Spleen (tissue), 11 donors: ENCODE results near the gene IL32. TPM values are rescaled to one million over a fixed set of nuclear protein-coding genes. Genes with fewer than 3 reads are reported as not detected.
A peak's percentile ranks its signal among the peaks of the same experiment; 100 is the strongest.

Experiments used
- DNase-seq: peaks from one replicate; pipeline ENCODE4 v3.0.0-alpha.2; 2020
- H3K27ac ChIP-seq, 8 donors: fragments of 200-600 bp; sonication (generic) in 7 of 8; 1 replicate in 4 of 8; 2 replicates in 4 of 8; pipeline versions ENCODE4 v1.5.0 to v1.8.0; 2016 to 2021; ENCODE audit warnings: inconsistent platforms in 4 of 8, mild to moderate bottlenecking in 4 of 8, moderate library complexity in 1 of 8
- H3K27me3 ChIP-seq, 7 donors: fragments of 200-600 bp; sonication (generic) in 6 of 7; replicated peaks in 1 of 7; 1 replicate in 4 of 7; 2 replicates in 3 of 7; pipeline versions ENCODE4 v1.5.0 to v1.8.0; 2016 to 2021; ENCODE audit warnings: inconsistent platforms in 3 of 7, mild to moderate bottlenecking in 1 of 7
- H3K36me3 ChIP-seq, 6 donors: fragments of 200-600 bp; sonication (generic) in 5 of 6; 1 replicate in 4 of 6; 2 replicates in 2 of 6; pipeline versions ENCODE4 v1.5.0 to v1.8.0; 2016 to 2021; ENCODE audit warnings: inconsistent platforms in 2 of 6
- H3K4me1 ChIP-seq, 6 donors: fragments of 200-600 bp; sonication (generic) in 5 of 6; 1 replicate in 3 of 6; 2 replicates in 3 of 6; pipeline versions ENCODE4 v1.5.0 to v1.8.0; 2016 to 2021; ENCODE audit warnings: inconsistent platforms in 3 of 6
- H3K4me3 ChIP-seq, 8 donors: fragments of 200-600 bp; sonication (generic) in 7 of 8; 1 replicate in 4 of 8; 2 replicates in 4 of 8; pipeline versions ENCODE4 v1.5.0 to v1.8.0; 2016 to 2021; ENCODE audit warnings: inconsistent platforms in 4 of 8, mild to moderate bottlenecking in 4 of 8, moderate library complexity in 2 of 8
- H3K9me3 ChIP-seq, 8 donors: fragments of 200-600 bp; sonication (generic) in 7 of 8; 1 replicate in 4 of 8; 2 replicates in 4 of 8; pipeline versions ENCODE4 v1.5.0 to v1.8.0; 2016 to 2021; ENCODE audit warnings: inconsistent platforms in 4 of 8
- POLR2A ChIP-seq, 3 donors: fragments of 450-650 bp; IDR thresholded peaks; one replicate each; pipeline ENCODE4 v1.5.1; 2017; ENCODE audit warnings: antibody characterized with exemption in 3 of 3, mild to moderate bottlenecking in 1 of 3
- POLR2AphosphoS5 ChIP-seq, 3 donors: sonication (generic); formaldehyde crosslinking; IDR thresholded peaks; one replicate each; pipeline ENCODE4 v1.5.1; 2017; ENCODE audit warnings: antibody characterized with exemption in 3 of 3
- whole genome bisulfite sequencing, 5 donors: extraction: QIAGEN DNeasy Blood & Tissue Kit in 3 of 5; methylation state at CpG; one replicate each; pipeline versions ENCODE4 v1.1.5 to v1.1.7; 2013 to 2018; 5-methylcytosine and 5-hydroxymethylcytosine counted together
- intact Hi-C: fragments of 100-400 bp; cut with DNase I; formaldehyde crosslinking; loops from one replicate; pipeline ENCODE4 v1.15.0; 2023; ENCODE audit warnings: low total_unique reads
- polyA plus RNA-seq, 3 donors: library from polyadenylated mRNA; stranded (reverse); fragments of 200-250 nt; gene quantifications; one replicate each; pipeline ENCODE4 v1.2.1, GENCODE V29; 2013
- total RNA-seq, 7 donors: library from RNA; depleted of rRNA in 3 of 7; stranded (reverse); fragments of >200 nt in 3 of 7; fragmentation: NEBNext Ultra II Directional in 4 of 7; extraction: Animal tissue kit (Norgen Biotek cat#: 25700) in 4 of 7; gene quantifications; one replicate each; pipeline versions ENCODE4 v1.1.0 to v1.2.1, GENCODE V29; 2016 to 2021
- TF ChIP-seq, protein P1 (sequence below), 11 experiments: fragments of 200-600 bp in 7 of 11; fragments of 450-650 bp in 4 of 11; sonication (generic) in 4 of 11; IDR thresholded peaks in 8 of 11; conservative IDR thresholded peaks in 3 of 11; 1 replicate in 7 of 11; 2 replicates in 4 of 11; pipeline versions ENCODE4 v1.4.0 to v1.8.0; 2016 to 2021; ENCODE audit warnings: antibody characterized with exemption in 11 of 11, inconsistent platforms in 4 of 11, mild to moderate bottlenecking in 1 of 11
- donor health status: healthy with polysubstance abuse.
- donor health status: DM: no; HTN: no; CAD: no; lungs with moderate emphysema.
- donor health status: DM: no; HTN: no; CAD: no.
- donor health status: Bipolar disorder and iron deficiency.
- donor health status: healthy.
- donor health status: DM: no; HTN: no; CAD: no.
- donor health status: DM: yes; HTN: yes; CAD: no.

The IL32 gene
- total and polyA plus RNA-seq, 10 donors, result 171 to 624 (median 293) TPM

DNA sequence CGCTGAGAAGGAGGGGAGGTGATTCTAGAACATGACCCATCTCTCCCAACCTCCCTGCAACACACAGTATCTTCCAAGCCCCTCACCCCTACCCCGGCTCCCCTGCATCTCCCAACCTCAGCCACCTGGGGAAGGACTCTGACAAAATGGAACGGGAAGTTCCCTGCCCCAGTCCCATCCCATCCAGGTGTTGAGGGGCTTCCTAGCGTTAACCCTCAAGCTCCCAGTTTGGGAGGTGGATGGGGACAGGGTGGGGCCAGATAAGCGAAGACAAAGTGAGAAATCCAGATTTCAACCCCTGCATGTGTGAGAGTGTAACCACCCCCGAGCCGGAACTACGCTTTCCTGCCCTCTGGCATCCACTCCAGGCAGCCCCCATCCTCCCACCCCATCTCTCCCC, 31.8 kb downstream of the IL32 start:
- peak; percentile 43 for DNase-seq
- Histone ChIP-seq H3K4me1 (peaks cover 26 to 66% (median 49%) of the 10 kb centered on the region in 6 donors), H3K27ac (no peak overlapping the region), H3K36me3 (no peaks in the 10 kb centered on the region), H3K4me3 (no peak overlapping the region), H3K9me3 (no peaks in the 10 kb centered on the region), H3K27me3 (peaks cover 0 to 4% (median 0%) of the 10 kb centered on the region in 7 donors)
- intact Hi-C loops, result no loop called here
- WGBS, 5 donors, result 60 to 73% (median 73%) methylated on average over 8 of the region's 8 CpGs
- TF ChIP-seq, protein P1, sequence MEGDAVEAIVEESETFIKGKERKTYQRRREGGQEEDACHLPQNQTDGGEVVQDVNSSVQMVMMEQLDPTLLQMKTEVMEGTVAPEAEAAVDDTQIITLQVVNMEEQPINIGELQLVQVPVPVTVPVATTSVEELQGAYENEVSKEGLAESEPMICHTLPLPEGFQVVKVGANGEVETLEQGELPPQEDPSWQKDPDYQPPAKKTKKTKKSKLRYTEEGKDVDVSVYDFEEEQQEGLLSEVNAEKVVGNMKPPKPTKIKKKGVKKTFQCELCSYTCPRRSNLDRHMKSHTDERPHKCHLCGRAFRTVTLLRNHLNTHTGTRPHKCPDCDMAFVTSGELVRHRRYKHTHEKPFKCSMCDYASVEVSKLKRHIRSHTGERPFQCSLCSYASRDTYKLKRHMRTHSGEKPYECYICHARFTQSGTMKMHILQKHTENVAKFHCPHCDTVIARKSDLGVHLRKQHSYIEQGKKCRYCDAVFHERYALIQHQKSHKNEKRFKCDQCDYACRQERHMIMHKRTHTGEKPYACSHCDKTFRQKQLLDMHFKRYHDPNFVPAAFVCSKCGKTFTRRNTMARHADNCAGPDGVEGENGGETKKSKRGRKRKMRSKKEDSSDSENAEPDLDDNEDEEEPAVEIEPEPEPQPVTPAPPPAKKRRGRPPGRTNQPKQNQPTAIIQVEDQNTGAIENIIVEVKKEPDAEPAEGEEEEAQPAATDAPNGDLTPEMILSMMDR (IDR thresholded peaks at IDR 0.05 in 8 of 11, conservative IDR thresholded peaks at IDR 0.05 in 3 of 11), result no peak
- no peak for TF ChIP-seq POLR2AphosphoS5 (IDR thresholded peaks at IDR 0.05)
- TF ChIP-seq POLR2A (IDR thresholded peaks at IDR 0.05), result no peak

DNA sequence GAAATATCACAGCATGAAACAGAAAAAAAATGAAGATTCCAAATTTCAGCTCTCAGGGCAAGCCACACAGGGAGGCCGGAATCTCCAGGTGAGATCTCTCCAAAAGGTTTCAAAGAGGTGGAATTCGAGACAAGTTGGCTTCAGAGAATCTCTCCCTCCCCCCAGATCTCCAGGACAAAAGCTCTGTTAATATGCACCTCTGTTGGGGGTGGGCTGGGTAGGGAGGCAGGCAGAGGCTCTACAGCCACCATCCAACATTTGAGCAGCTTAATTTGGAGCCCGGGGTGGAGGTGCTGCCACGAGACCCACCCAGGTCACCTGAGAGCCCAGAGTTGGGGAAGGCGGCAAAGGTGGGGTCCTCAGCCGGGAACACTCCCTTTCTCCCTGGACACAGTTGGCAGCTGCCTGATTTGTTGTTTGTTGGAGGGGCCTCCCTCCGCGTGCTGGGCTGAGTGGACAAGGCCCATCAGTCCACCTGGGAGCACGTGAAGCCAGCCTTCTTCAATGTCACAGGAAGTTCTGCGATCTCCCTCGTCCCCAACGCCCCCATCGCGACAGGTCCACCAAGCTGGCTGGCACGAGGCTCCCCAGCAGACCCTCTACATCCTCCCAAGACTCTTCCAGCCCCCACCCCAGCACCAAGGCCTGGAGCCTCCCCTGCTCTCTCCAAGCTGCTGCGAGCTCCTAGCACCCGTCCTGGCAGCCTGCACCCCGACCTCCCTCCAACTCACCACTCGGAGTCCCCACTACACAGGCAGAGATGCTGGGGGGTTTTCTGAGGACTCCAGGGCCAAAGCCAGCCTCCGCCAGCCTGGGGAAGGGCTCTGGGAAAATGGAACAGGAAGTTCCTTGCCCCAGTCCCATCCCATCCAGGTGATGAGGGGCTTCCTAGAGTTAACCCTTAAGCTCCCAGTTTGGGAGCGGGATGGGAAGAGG, 33.3 kb downstream of the IL32 start, which contains the start of gene ZSCAN10:
TSS of gene ZSCAN10 (minus strand) at position 836 of the 936 bp plus-strand sequence. CDS start 6,357 bp downstream, outside the sequence.
- WGBS, 5 donors, result 67 to 74% (median 69%) methylated on average over 21 of the region's 21 CpGs
- Histone ChIP-seq H3K36me3 (no peaks in the 10 kb centered on the region), H3K27me3 (no peaks in the 10 kb centered on the region), H3K4me3 (peak within 1 kb of the TSS in 5 of 8 donors; percentile 9 to 63 (median 22)), H3K4me1 (peaks cover 29 to 77% (median 55%) of the 10 kb centered on the region in 6 donors), H3K9me3 (no peaks in the 10 kb centered on the region), H3K27ac (peak within 1 kb of the TSS; percentile 2 to 78 (median 66))
- intact Hi-C loops, result no loop called here
- TF ChIP-seq POLR2A (IDR thresholded peaks at IDR 0.05), result no peak
- TF ChIP-seq, protein P1 (IDR thresholded peaks at IDR 0.05 in 8 of 11, conservative IDR thresholded peaks at IDR 0.05 in 3 of 11), result no peak
- TF ChIP-seq POLR2AphosphoS5 (IDR thresholded peaks at IDR 0.05), result no peak
- peak; percentile 80 for DNase-seq

DNA sequence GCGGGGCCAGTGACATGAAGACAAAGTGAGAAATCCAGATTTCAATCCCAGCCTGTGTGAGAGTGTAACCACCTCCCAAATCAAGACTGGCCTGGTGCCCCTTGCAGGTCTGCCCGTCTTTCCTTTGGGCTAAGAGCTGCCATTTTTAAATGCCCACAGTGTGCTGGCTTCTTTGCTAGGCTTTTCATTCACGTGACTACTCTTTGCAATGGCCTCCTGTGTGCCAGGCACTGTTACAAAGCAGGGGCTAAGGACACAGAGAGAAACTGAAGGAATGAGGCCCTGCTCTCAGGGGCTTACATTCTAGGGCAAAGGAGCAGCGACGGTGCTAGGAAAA, 33.9 kb downstream of the IL32 start:
- TF ChIP-seq, protein P1 (IDR thresholded peaks at IDR 0.05 in 8 of 11, conservative IDR thresholded peaks at IDR 0.05 in 3 of 11), result no peak
- TF ChIP-seq POLR2AphosphoS5 (IDR thresholded peaks at IDR 0.05) (no peak), POLR2A (IDR thresholded peaks at IDR 0.05) (no peak)
- Histone ChIP-seq H3K4me3 (no peak overlapping the region), H3K36me3 (no peaks in the 10 kb centered on the region), H3K4me1 (peaks cover 29 to 77% (median 52%) of the 10 kb centered on the region in 6 donors), H3K9me3 (no peaks in the 10 kb centered on the region), H3K27ac (peak overlapping the region in 6 of 8 donors; percentile 48 to 78 (median 72)), H3K27me3 (no peaks in the 10 kb centered on the region)
- intact Hi-C loops, result no loop called here
- WGBS, 5 donors, result 74 to 87% (median 81%) methylated on average over 5 of the region's 5 CpGs
- no peak for DNase-seq
